ENCODE results near the gene ANXA7.

ANXA7 gene

GRCh38 chr10:73366381-73367298, 47.2 kb downstream of the ANXA7 start:
- no peaks in the 10 kb centered on the region for H3K9me3 ChIP-seq (ENCODE audit: control insufficient read depth, low read length)
- no peaks in the 10 kb centered on the region for H3K79me2 ChIP-seq
- H3K4me3 ChIP-seq (ENCODE audit: low read depth, low read length), result no peak overlapping the region
- H2AFZ ChIP-seq, result no peak overlapping the region
- H3K36me3 ChIP-seq (ENCODE audit: control insufficient read depth, insufficient read depth, low read length), result no peaks in the 10 kb centered on the region
- TF ChIP-seq CTCF (IDR thresholded peaks at IDR 0.05), result no peak
- H3K4me2 ChIP-seq (ENCODE audit: low read length), result no peak overlapping the region
- H3K27ac ChIP-seq, result no peak overlapping the region
- H3K27me3 ChIP-seq (ENCODE audit: control insufficient read depth, insufficient read depth, low read length), result no peaks in the 10 kb centered on the region
- H3K4me1 ChIP-seq, result no peaks in the 10 kb centered on the region
- no peak overlapping the region for H3K9ac ChIP-seq

GRCh38 chr10:73364964-73365363, 48.9 kb downstream of the ANXA7 start:
- no peak overlapping the region for H3K4me2 ChIP-seq (ENCODE audit: low read length)
- no peak overlapping the region for H3K4me3 ChIP-seq (ENCODE audit: low read depth, low read length)
- no peak overlapping the region for H3K9ac ChIP-seq
- no peaks in the 10 kb centered on the region for H3K27me3 ChIP-seq (ENCODE audit: control insufficient read depth, insufficient read depth, low read length)
- H2AFZ ChIP-seq, result no peak overlapping the region
- H3K4me1 ChIP-seq, result no peaks in the 10 kb centered on the region
- no peaks in the 10 kb centered on the region for H3K9me3 ChIP-seq (ENCODE audit: control insufficient read depth, low read length)
- H3K79me2 ChIP-seq, result no peaks in the 10 kb centered on the region
- no peak overlapping the region for H3K27ac ChIP-seq
- no peaks in the 10 kb centered on the region for H3K36me3 ChIP-seq (ENCODE audit: control insufficient read depth, insufficient read depth, low read length)
- no peak for TF ChIP-seq CTCF (IDR thresholded peaks at IDR 0.05)

- Histone ChIP-seq H3K4me2 (ENCODE audit: low read length) (no peak overlapping the region), H3K27ac (no peak overlapping the region), H3K4me1 (peaks cover 8% of the 10 kb centered on the region), H2AFZ (peak overlapping the region; percentile 95), H3K9me3 (ENCODE audit: control insufficient read depth, low read length) (no peaks in the 10 kb centered on the region), H3K79me2 (no peaks in the 10 kb centered on the region), H3K4me3 (ENCODE audit: low read depth, low read length) (no peak overlapping the region), H3K9ac (no peak overlapping the region), H3K27me3 (ENCODE audit: control insufficient read depth, insufficient read depth, low read length) (no peaks in the 10 kb centered on the region), H3K36me3 (ENCODE audit: control insufficient read depth, insufficient read depth, low read length) (no peaks in the 10 kb centered on the region)
- no peak for TF ChIP-seq CTCF (IDR thresholded peaks at IDR 0.05)
These were observed 54.4 kb downstream of the ANXA7 start for GRCh38 chr10:73359492-73359891.

- Histone ChIP-seq H3K4me1 (peaks cover 8% of the 10 kb centered on the region), H3K36me3 (ENCODE audit: control insufficient read depth, insufficient read depth, low read length) (no peaks in the 10 kb centered on the region), H2AFZ (peak within 1 kb of the TSS; percentile 95), H3K4me2 (ENCODE audit: low read length) (peak within 1 kb of the TSS; percentile 88), H3K4me3 (ENCODE audit: low read depth, low read length) (peak within 1 kb of the TSS; percentile 91), H3K27ac (peak within 1 kb of the TSS; percentile 81), H3K9ac (no peak within 1 kb of the TSS), H3K79me2 (no peaks in the 10 kb centered on the region), H3K9me3 (ENCODE audit: control insufficient read depth, low read length) (no peaks in the 10 kb centered on the region), H3K27me3 (ENCODE audit: control insufficient read depth, insufficient read depth, low read length) (no peaks in the 10 kb centered on the region)
- TF ChIP-seq CTCF (IDR thresholded peaks at IDR 0.05), result no peak
These were observed 55.3 kb downstream of the ANXA7 start, which contains the start of gene CFAP70 for GRCh38 chr10:73358331-73359279. Gene CFAP70 (minus strand): TSS chr10:73358864. CDS start chr10:73354796, 4,068 bp downstream.

Data from parathyroid adenoma (tissue), 2 donors.